Heart left ventricle (tissue), 16 donors: ENCODE data around the gene SETDB2. TPM values are rescaled to one million over a fixed set of nuclear protein-coding genes. Genes with fewer than 3 reads are reported as not detected.

Experiments
- ATAC-seq, 4 donors: fragments of 200-7000 bp; cut with Tn5 transposase; one replicate each; pipeline ENCODE4 v1.9.1; 2020 to 2022; ENCODE audit warnings: moderate library complexity in 4 of 4, mild to moderate bottlenecking in 3 of 4, moderate number of reproducible peaks in 1 of 4
- DNase-seq, 5 donors: peaks; one replicate each; pipeline ENCODE4 v3.0.0-alpha.2; 2020
- H3K27ac ChIP-seq, 12 donors: fragments of 200-600 bp; sonication (generic) in 4 of 12; one replicate each; pipeline versions ENCODE4 v1.5.0 to v1.8.0; 2016 to 2022; ENCODE audit warnings: mild to moderate bottlenecking in 2 of 12
- H3K27me3 ChIP-seq, 9 donors: fragments of 200-600 bp; sonication (generic) in 2 of 9; one replicate each; pipeline versions ENCODE4 v1.5.1 to v1.8.0; 2016 to 2022; ENCODE audit warnings: mild to moderate bottlenecking in 3 of 9
- H3K36me3 ChIP-seq, 9 donors: fragments of 200-600 bp; sonication (generic) in 2 of 9; one replicate each; pipeline versions ENCODE4 v1.5.0 to v1.8.0; 2018 to 2022; ENCODE audit warnings: mild to moderate bottlenecking in 2 of 9
- H3K4me1 ChIP-seq, 12 donors: fragments of 200-600 bp; sonication (generic) in 4 of 12; one replicate each; pipeline versions ENCODE4 v1.5.0 to v1.8.0; 2016 to 2022; ENCODE audit warnings: mild to moderate bottlenecking in 3 of 12
- H3K4me3 ChIP-seq, 12 donors: fragments of 200-600 bp; sonication (generic) in 4 of 12; one replicate each; pipeline versions ENCODE4 v1.5.0 to v1.8.0; 2017 to 2022; ENCODE audit warnings: mild to moderate bottlenecking in 9 of 12, moderate library complexity in 4 of 12
- H3K9me3 ChIP-seq, 12 donors: fragments of 200-600 bp; sonication (generic) in 4 of 12; one replicate each; pipeline versions ENCODE4 v1.5.0 to v1.8.0; 2016 to 2022; ENCODE audit warnings: mild to moderate bottlenecking in 1 of 12
- POLR2A ChIP-seq, 2 donors: fragments of 450-650 bp; IDR thresholded peaks; one replicate each; pipeline ENCODE4 v1.6.1; 2017; ENCODE audit warnings: antibody characterized with exemption in 2 of 2, mild to moderate bottlenecking in 2 of 2, moderate library complexity in 2 of 2
- WGBS, 4 donors: extraction: QIAGEN DNeasy Blood & Tissue Kit in 2 of 4; methylation state at CpG; one replicate each; pipeline versions ENCODE4 v1.1.5 to v1.1.7; 2013 to 2018; 5-methylcytosine and 5-hydroxymethylcytosine counted together
- intact Hi-C, 10 donors: fragments of 100-400 bp; cut with DNase I; formaldehyde crosslinking; loops; one replicate each; pipeline versions ENCODE4 v1.11.1 to v1.14.2; 2022
- polyA plus RNA-seq, 2 donors: library from polyadenylated mRNA; stranded (reverse); fragments of 200-250 nt; gene quantifications; one replicate each; pipeline ENCODE4 v1.2.3, GENCODE V29; 2013
- total RNA-seq, 9 donors: library from RNA; depleted of rRNA in 2 of 9; stranded (reverse); fragments of >200 nt in 2 of 9; fragmentation: NEBNext Ultra II Directional in 3 of 9; extraction: Animal tissue kit (Norgen Biotek cat#: 25700) in 3 of 9; gene quantifications; one replicate each; pipeline versions ENCODE4 v1.1.0 to v1.2.4, GENCODE V29; 2016 to 2023
- TF ChIP-seq, protein P1 (sequence below), 12 donors: fragments of 200-600 bp; sonication (generic) in 4 of 12; IDR thresholded peaks; one replicate each; pipeline versions ENCODE4 v1.5.0 to v1.8.0; 2018 to 2022; ENCODE audit warnings: antibody characterized with exemption in 12 of 12, mild to moderate bottlenecking in 5 of 12
- donor health status: ischemic (EF 13 %, LVEDD 7.1; RV severe dilation, severe dysfunction).
- donor health status: healthy with polysubstance abuse.
- donor health status: DM: no; HTN: yes; CAD: no.
- donor health status: DM: no; HTN: no; CAD: no.
- donor health status: ischemic (EF 25% LVEDD 6.9; RV normal size, moderate dysfunction).
- donor health status: ischemic (EF 25% LVEDD 5.7; RV mildly dilated, moderate dysfunction).
- donor health status: healthy.
- donor health status: DM: yes; HTN: yes; CAD: no.
- donor health status: ischemic (EF 35%, LVEDD 5.7; RV mildly dilated, moderate dysfunction).
- donor health status: nonischemic (EF 11% LVEDD 7.7; RV severe dilation, severe dysfunction).
- donor health status: DM: yes; HTN: yes; CAD: no.
- donor health status: PGD.
- donor health status: ischemic (EF 29% LVEDD 5.4; RV normal size, mild dysfunction).
- donor health status: nonischemic (EF 23%, LVEDD 6.1; RV moderate dilation, normal function).

The SETDB2 gene
- total and polyA plus RNA-seq, 11 donors, result 3.7 to 19.8 (median 12.9) TPM

DNA sequence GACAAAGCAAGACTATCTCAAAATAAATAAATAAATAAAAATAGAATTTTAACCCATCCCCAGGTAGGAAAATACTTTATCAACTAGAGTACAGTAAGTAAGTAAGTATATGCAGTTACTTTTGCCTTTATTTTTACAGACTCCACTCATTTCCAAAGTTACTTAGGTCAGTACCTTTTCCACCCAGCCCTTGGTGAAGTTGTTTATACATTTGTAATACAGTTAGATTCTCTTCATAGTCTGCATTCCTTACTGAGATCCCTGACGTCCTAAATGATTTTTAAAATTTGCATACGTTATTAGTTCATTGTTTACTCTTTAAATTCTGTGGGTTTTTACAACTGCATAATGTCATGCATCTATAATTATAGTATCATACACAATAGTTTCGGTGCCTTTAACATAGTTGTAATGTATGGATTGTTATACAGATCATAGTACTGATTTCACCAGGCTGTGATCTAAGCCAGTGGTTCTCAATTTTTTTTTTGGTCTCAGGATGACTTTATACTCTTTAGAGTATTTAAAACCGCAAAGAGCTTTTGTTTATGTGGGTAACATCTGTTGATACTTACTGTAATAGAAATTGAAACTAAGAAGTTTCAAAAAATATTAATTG, 10.4 kb downstream of the SETDB2 start:
- Histone ChIP-seq H3K36me3 (peaks cover 0 to 12% (median 0%) of the 10 kb centered on the region in 9 donors), H3K4me1 (peaks cover 0 to 16% (median 3%) of the 10 kb centered on the region in 12 donors), H3K9me3 (no peaks in the 10 kb centered on the region), H3K27me3 (no peaks in the 10 kb centered on the region), H3K4me3 (no peak overlapping the region), H3K27ac (peak overlapping the region in 2 of 12 donors; percentile 5 to 43)
- intact Hi-C loops, result loop anchor here in 1 of 10 donors (10.0 kb wide), 1 partner anchor 150 kb away; no protein-coding TSS in a partner anchor
- 65 to 76% (median 69%) methylated on average over 4 of the region's 4 CpGs for WGBS, 4 donors
- TF ChIP-seq, protein P1, sequence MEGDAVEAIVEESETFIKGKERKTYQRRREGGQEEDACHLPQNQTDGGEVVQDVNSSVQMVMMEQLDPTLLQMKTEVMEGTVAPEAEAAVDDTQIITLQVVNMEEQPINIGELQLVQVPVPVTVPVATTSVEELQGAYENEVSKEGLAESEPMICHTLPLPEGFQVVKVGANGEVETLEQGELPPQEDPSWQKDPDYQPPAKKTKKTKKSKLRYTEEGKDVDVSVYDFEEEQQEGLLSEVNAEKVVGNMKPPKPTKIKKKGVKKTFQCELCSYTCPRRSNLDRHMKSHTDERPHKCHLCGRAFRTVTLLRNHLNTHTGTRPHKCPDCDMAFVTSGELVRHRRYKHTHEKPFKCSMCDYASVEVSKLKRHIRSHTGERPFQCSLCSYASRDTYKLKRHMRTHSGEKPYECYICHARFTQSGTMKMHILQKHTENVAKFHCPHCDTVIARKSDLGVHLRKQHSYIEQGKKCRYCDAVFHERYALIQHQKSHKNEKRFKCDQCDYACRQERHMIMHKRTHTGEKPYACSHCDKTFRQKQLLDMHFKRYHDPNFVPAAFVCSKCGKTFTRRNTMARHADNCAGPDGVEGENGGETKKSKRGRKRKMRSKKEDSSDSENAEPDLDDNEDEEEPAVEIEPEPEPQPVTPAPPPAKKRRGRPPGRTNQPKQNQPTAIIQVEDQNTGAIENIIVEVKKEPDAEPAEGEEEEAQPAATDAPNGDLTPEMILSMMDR (IDR thresholded peaks at IDR 0.05), result no peak
- no peak for TF ChIP-seq POLR2A (IDR thresholded peaks at IDR 0.05)
- DNase-seq (no peak), ATAC-seq (no peak)

DNA sequence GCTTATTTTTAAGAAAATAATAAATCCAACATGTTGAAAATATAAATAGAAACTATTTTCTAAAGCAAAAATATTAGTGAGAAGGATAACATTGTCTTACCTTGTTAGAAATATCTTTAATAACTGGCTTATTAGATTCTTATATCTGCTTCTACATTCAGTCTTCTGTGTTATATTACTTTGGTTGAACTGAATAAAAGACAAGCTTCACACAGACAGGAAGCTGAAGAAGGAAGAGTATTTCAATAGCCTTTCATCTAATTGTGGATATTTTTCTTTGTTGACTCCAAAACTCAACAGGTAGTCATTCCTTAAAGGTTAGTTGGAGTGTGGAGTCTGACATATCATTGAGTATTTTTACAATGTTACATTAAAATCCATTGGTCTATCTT, 10.9 kb downstream of the SETDB2 start:
- ATAC-seq, result no peak
- peaks cover 0 to 12% (median 2%) of the 10 kb centered on the region in 9 donors for H3K36me3 ChIP-seq
- peak overlapping the region in 2 of 12 donors; percentile 5 to 43 for H3K27ac ChIP-seq
- no peak overlapping the region for H3K4me3 ChIP-seq
- no peaks in the 10 kb centered on the region for H3K27me3 ChIP-seq
- TF ChIP-seq, protein P1 (IDR thresholded peaks at IDR 0.05), result no peak
- TF ChIP-seq POLR2A (IDR thresholded peaks at IDR 0.05), result no peak
- intact Hi-C loops, result loop anchor here in 1 of 10 donors (10.0 kb wide), 1 partner anchor 150 kb away; no protein-coding TSS in a partner anchor
- no peak for DNase-seq
- no peaks in the 10 kb centered on the region for H3K9me3 ChIP-seq
- H3K4me1 ChIP-seq, result peaks cover 0 to 16% (median 3%) of the 10 kb centered on the region in 12 donors

DNA sequence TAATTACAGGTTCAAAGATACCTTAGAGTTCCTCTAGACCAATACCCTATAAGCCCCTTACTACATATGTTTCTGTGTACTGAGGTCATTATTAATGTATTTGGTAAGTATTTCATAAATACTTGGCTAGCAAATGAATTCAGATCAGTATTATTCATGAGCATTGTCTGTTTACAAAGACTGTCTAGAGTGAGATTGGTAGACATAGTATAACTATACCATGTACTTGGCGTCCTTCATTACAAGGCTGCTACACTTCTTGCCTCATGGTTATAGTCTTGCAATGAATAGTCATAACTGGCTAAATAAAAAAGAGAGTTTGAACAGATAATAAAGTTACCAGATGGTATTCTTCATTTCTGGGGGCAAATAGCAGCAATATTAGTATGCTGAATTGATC, 12.1 kb downstream of the SETDB2 start:
- Histone ChIP-seq H3K27me3 (no peaks in the 10 kb centered on the region), H3K4me1 (peaks cover 0 to 16% (median 3%) of the 10 kb centered on the region in 12 donors), H3K4me3 (no peak overlapping the region), H3K9me3 (no peaks in the 10 kb centered on the region), H3K36me3 (peaks cover 0 to 22% (median 12%) of the 10 kb centered on the region in 9 donors), H3K27ac (no peak overlapping the region)
- no peak for ATAC-seq
- no peak for DNase-seq
- intact Hi-C loops, result loop anchor here in 1 of 10 donors (10.0 kb wide), 1 partner anchor 149 kb away; no protein-coding TSS in a partner anchor
- TF ChIP-seq POLR2A (IDR thresholded peaks at IDR 0.05), result no peak
- TF ChIP-seq, protein P1 (IDR thresholded peaks at IDR 0.05), result no peak
- 96 to 100% (median 99%) methylated on average over 1 of the region's 1 CpG for WGBS, 4 donors

DNA sequence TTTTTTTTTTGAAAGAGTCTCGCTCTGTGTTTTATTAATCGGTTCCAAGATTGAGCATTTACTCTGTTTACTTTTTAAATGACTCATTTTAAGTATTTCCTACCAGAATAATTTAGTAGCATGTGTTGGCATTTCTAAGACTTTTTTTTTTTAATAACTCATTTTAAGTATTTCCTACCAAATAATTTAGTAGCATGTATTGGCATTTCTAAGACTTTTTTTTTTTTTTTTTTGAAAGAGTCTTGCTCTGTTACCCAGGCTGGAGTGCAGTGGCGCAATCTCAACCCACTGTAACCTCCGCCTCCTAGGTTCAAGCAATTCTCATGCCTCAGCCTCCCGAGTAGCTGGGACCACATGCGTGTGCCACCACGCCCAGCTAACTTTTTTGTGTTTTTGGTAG, 13.1 kb downstream of the SETDB2 start:
- intact Hi-C loops, result loop anchor here in 1 of 10 donors (10.0 kb wide), 1 partner anchor 148 kb away; no protein-coding TSS in a partner anchor
- H3K4me1 ChIP-seq, result peaks cover 0 to 16% (median 3%) of the 10 kb centered on the region in 12 donors
- TF ChIP-seq, protein P1 (IDR thresholded peaks at IDR 0.05), result no peak
- TF ChIP-seq POLR2A (IDR thresholded peaks at IDR 0.05), result no peak
- no peaks in the 10 kb centered on the region for H3K27me3 ChIP-seq
- 88 to 93% (median 89%) methylated on average over 7 of the region's 7 CpGs for WGBS, 4 donors
- H3K27ac ChIP-seq, result no peak overlapping the region
- H3K4me3 ChIP-seq, result no peak overlapping the region
- peaks cover 0 to 31% (median 23%) of the 10 kb centered on the region in 9 donors for H3K36me3 ChIP-seq
- H3K9me3 ChIP-seq, result peaks cover 0 to under 1% (median 0%) of the 10 kb centered on the region in 12 donors
- DNase-seq, result no peak
- no peak for ATAC-seq
